Panc1 (cell line): ENCODE data around the gene CEND1. TPM values are rescaled to one million over a fixed set of nuclear protein-coding genes. Genes with fewer than 3 reads are reported as not detected.
A peak's percentile ranks its signal among the peaks of the same experiment; 100 is the strongest.

Experiments
- ATAC-seq: fragments of 200-7000 bp; cut with Tn5 transposase; 2 replicates; pipeline ENCODE4 v1.9.1; 2020; ENCODE audit warnings: mild to moderate bottlenecking, moderate library complexity
- BruUV-seq: library from RNA; stranded (reverse); fragments of 400-500 nt; replicated peaks from 2 replicates; lab custom pipeline; 2021; lab: Mats Ljungman, UMichigan
- CTCF ChIA-PET: fragments of 300-600 bp; sonication (Branson Sonifier 250); formaldehyde crosslinking; loops from one replicate; lab custom pipeline; 2022; ENCODE audit warnings: antibody characterized with exemption; lab: Charles Lee
- POLR2A ChIA-PET: fragments of 300-600 bp; sonication (Branson Sonifier 250); formaldehyde crosslinking; loops from one replicate; lab custom pipeline; 2022; ENCODE audit warnings: antibody characterized with exemption; lab: Charles Lee
- DNase-seq: peaks from one replicate; pipeline ENCODE4 v3.0.0-alpha.2; 2010; ENCODE audit warnings: low read depth, low spot score
- H3K27ac ChIP-seq: 2 replicates; pipeline ENCODE4 v1.5.1; 2011; ENCODE audit warnings: mild to moderate bottlenecking, low read length, inconsistent platforms
- H3K27me3 ChIP-seq: fragments of 200-500 bp; sonication (Bioruptor generic); 2 replicates; pipeline ENCODE4 v1.6.0; 2014; ENCODE audit warnings: low read length, inconsistent platforms; ENCODE audit not compliant: control insufficient read depth, insufficient read depth
- H3K36me3 ChIP-seq: fragments of 200-500 bp; sonication (Bioruptor generic); 2 replicates; pipeline ENCODE4 v1.5.1; 2014; ENCODE audit warnings: inconsistent platforms, mild to moderate bottlenecking, low read length, moderate library complexity; ENCODE audit not compliant: control insufficient read depth, insufficient read depth
- H3K4me1 ChIP-seq: 2 replicates; pipeline ENCODE4 v1.5.1; 2011; ENCODE audit warnings: inconsistent platforms, mild to moderate bottlenecking, low read length, moderate library complexity; ENCODE audit not compliant: control insufficient read depth, insufficient read depth
- H3K4me3 ChIP-seq, 2 experiments: 2 replicates each; pipeline ENCODE4 v1.5.1; 2011 to 2012; ENCODE audit warnings: low read depth in 2 of 2, low read length in 2 of 2, mild to moderate bottlenecking in 2 of 2, inconsistent platforms in 1 of 2, moderate library complexity in 1 of 2
- H3K9me3 ChIP-seq: fragments of 200-500 bp; sonication (Bioruptor generic); 2 replicates; pipeline ENCODE4 v1.5.1; 2014; ENCODE audit warnings: low read depth, mild to moderate bottlenecking, inconsistent platforms, low read length, moderate library complexity; ENCODE audit not compliant: control insufficient read depth, insufficient read depth
- CTCF ChIP-seq: fragments of 450-650 bp; IDR thresholded peaks from 2 replicates; pipeline ENCODE4 v1.5.1; 2017; ENCODE audit warnings: mild to moderate bottlenecking
- POLR2AphosphoS5 ChIP-seq: IDR thresholded peaks from 2 replicates; pipeline ENCODE4 v1.6.1; 2012; ENCODE audit warnings: mild to moderate bottlenecking, low read depth, low read length, moderate library complexity
- SIN3A ChIP-seq: IDR thresholded peaks from 2 replicates; pipeline ENCODE4 v1.6.1; 2012; ENCODE audit warnings: low read depth, mild to moderate bottlenecking, low read length, moderate library complexity, borderline replicate concordance; ENCODE audit not compliant: insufficient read depth
- TCF7L2 ChIP-seq: IDR thresholded peaks from 2 replicates; pipeline ENCODE4 v1.6.1; 2011; ENCODE audit warnings: mild to moderate bottlenecking, low read depth, low read length, inconsistent platforms
- in situ Hi-C: cut with HindIII; loops from 2 replicates; pipeline ENCODE4 v1.10.0; 2016; ENCODE audit warnings: low sequenced_read_pairs, low pct_unique_long_range_greater_than_20kb
- intact Hi-C: fragments of 100-400 bp; cut with micrococcal nuclease; formaldehyde crosslinking; loops from one replicate; pipeline ENCODE4 v1.10.0; 2022; ENCODE audit not compliant: unreplicated experiment
- total RNA-seq: library from RNA; stranded (reverse); gene quantifications from one replicate; pipeline ENCODE4 v1.2.1, GENCODE V29; 2021; ENCODE audit not compliant: unreplicated experiment
- TF ChIP-seq, protein P1 (sequence below), 2 experiments: IDR thresholded peaks; 2 replicates each; pipeline ENCODE4 v1.6.1; 2011 to 2012; ENCODE audit warnings: low read depth in 2 of 2, control low read depth in 1 of 2, low read length in 1 of 2, mild to moderate bottlenecking in 1 of 2, moderate library complexity in 1 of 2; ENCODE audit not compliant: insufficient read depth in 1 of 2

The CEND1 gene
- total RNA-seq, 1 experiment from 2014 or later, result 15.9 TPM

DNA sequence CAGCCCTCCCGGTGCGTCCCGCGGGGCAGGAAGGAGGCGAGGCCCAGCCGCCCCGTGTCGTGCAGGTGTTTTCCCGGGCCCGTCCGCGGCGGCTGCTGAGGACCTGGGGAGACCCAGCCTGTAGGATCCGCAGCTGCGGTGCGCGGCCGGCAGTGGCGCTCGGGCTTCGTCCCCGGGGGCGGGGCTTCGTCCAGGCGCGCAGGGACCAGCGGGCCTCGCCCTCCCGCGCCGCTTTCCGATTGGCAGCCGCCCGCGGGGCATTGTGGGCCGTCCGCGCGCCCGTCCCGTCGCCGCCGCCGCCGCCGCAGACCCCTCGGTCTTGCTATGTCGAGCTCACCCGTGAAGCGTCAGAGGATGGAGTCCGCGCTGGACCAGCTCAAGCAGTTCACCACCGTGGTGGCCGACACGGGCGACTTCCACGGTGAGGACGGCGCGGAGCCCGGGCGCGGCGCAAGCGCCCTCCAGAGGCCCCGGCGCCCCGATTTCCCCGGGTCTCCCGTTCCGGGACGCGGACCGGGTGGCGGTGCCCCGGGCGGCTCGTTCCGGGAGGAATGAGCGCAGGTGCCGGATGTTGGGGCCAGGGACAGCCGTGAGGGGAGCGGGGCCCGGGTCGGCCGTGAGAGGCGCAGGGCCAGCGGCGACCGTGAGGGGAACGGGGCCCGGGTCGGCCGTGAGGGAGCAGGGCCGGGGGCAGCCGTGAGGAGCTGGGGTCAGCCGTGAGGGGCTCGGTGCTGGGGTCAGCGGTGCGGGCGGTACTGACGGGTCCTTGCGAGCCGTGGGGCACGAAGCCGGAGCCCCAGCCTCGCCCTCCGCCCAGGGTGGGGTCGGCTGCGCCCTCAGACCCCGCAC, 42.5 kb downstream of the CEND1 start, which contains the start of gene TALDO1:
Gene TALDO1, plus strand, starts transcription at position 307 of the 849 bp plus-strand sequence. Its CDS starts 18 bp downstream, at position 325.
- in situ Hi-C loops (no loop called here), intact Hi-C loops (no loop called here)
- CTCF ChIA-PET, result no interaction called here
- no TSS peak for BruUV-seq
- H3K4me3 ChIP-seq, result peak within 1 kb of the TSS; percentile 83 to 87
- H3K9me3 ChIP-seq, result no peaks in the 10 kb centered on the region
- DNase-seq, result no peak
- H3K27me3 ChIP-seq, result no peaks in the 10 kb centered on the region
- POLR2A ChIA-PET, result interaction anchor here (0.6 to 1.2 kb wide), 2 partner anchors 16 to 33 kb away, joined by 3 read pairs; no protein-coding TSS in a partner anchor
- H3K4me1 ChIP-seq, result peaks cover 20% of the 10 kb centered on the region
- TF ChIP-seq POLR2AphosphoS5, result peak; percentile 74
- TF ChIP-seq SIN3A, result peak; percentile 77
- no peak for TF ChIP-seq TCF7L2
- no peak; the same call in 1 of the 2 replicates for TF ChIP-seq CTCF
- ATAC-seq, result peak; percentile 98
- H3K27ac ChIP-seq, result peak within 1 kb of the TSS; percentile 88
- no peaks in the 10 kb centered on the region for H3K36me3 ChIP-seq

- ChIA-PET POLR2A (no interaction called here), CTCF (interaction anchor here (0.7 kb wide), 2 partner anchors 10 to 28 kb away, joined by 3 to 4 read pairs; no protein-coding TSS in a partner anchor)
- H3K27ac ChIP-seq, result peak overlapping the region; percentile 88
- peak overlapping the region; percentile 83 to 87 for H3K4me3 ChIP-seq
- in situ Hi-C loops, result no loop called here
- no TSS peak for BruUV-seq
- peaks cover 20% of the 10 kb centered on the region for H3K4me1 ChIP-seq
- H3K36me3 ChIP-seq, result no peaks in the 10 kb centered on the region
- intact Hi-C loops, result no loop called here
- DNase-seq (no peak), ATAC-seq (peak; percentile 70)
- TF ChIP-seq POLR2AphosphoS5 (no peak), CTCF (no peak), TCF7L2 (no peak), SIN3A (no peak)
- TF ChIP-seq, protein P1, sequence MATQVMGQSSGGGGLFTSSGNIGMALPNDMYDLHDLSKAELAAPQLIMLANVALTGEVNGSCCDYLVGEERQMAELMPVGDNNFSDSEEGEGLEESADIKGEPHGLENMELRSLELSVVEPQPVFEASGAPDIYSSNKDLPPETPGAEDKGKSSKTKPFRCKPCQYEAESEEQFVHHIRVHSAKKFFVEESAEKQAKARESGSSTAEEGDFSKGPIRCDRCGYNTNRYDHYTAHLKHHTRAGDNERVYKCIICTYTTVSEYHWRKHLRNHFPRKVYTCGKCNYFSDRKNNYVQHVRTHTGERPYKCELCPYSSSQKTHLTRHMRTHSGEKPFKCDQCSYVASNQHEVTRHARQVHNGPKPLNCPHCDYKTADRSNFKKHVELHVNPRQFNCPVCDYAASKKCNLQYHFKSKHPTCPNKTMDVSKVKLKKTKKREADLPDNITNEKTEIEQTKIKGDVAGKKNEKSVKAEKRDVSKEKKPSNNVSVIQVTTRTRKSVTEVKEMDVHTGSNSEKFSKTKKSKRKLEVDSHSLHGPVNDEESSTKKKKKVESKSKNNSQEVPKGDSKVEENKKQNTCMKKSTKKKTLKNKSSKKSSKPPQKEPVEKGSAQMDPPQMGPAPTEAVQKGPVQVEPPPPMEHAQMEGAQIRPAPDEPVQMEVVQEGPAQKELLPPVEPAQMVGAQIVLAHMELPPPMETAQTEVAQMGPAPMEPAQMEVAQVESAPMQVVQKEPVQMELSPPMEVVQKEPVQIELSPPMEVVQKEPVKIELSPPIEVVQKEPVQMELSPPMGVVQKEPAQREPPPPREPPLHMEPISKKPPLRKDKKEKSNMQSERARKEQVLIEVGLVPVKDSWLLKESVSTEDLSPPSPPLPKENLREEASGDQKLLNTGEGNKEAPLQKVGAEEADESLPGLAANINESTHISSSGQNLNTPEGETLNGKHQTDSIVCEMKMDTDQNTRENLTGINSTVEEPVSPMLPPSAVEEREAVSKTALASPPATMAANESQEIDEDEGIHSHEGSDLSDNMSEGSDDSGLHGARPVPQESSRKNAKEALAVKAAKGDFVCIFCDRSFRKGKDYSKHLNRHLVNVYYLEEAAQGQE (IDR thresholded peaks at IDR 0.05; ENCODE audit: insufficient read depth in 1 of 2, low read depth in 2 of 2, low read length in 1 of 2), result no peak
- no peaks in the 10 kb centered on the region for H3K9me3 ChIP-seq
- H3K27me3 ChIP-seq, result no peaks in the 10 kb centered on the region
Observed at GRCh38 chr11:746289-747157, 43.4 kb downstream of the CEND1 start.
